NCI-H2029 treated with DMSO at 0.1 percent for 48 hours (cell line): Measurements from ENCODE around the gene ACSL1.

ENCODE experiments used
- DNase-seq: peaks from one replicate; lab custom pipeline; 2025; lab: John Stamatoyannopoulos, UW

ACSL1 gene

GRCh38 chr4:184719407-184719806 is 106.4 kb downstream of the ACSL1 start:
- DNase-seq: no peak

GRCh38 chr4:184715526-184715925 is 110.2 kb downstream of the ACSL1 start:
- no peak for DNase-seq

DNA sequence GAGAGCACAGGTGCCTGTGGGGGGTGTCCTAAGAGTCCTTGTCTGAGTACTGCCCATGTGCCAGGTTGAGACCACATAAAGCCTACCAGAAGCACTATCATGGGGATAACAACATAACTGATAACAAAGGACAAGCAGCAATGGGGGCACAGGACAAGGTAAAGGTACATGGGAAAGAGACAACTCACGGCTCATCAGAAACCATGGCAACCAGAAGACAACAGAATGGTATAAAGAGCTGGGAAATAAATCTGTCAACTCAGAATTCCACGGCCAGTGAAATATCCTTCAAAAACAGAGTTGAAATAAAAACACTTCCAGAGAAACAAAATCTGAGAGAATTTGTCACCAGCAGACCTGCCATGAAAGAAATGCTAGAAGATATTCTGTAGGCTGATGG is 111.9 kb downstream of the ACSL1 start:
- no peak for DNase-seq

DNA sequence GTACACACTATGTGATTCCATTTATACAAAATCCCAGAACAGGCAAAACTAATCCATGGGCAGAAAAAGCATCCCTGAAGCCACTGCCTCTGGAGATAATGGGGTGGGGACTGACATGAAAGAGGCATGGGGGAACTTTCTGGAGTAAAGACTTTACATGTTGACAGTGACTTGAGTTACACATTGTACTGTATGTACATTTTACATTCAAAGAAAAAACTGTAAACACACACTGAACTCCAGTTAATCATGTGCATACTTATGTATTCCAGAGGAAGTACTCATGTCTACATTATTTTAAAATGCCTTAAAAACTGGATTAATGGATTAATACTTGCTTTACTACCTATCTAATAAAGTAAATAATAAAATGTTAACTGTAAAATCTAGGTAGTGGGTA is 113.4 kb downstream of the ACSL1 start:
- no peak for DNase-seq

DNA sequence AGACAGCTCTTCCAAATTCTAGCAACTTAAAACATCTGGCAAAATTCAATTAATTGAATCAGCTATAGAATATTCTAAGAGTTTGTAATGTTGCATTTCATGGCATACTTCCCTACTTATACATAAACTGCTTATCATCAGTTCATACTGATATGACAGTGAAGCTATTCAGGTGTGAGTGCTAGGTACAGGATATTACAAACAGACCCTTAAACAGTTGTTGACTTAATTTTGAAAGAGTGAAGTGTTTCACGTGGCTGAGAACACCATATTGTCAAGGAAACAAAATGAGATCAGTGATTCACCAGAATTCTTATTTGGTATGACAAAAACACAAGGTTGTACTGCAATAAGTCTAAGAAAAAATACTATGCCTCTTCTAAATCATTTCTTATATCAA is 119.3 kb downstream of the ACSL1 start:
- DNase-seq: no peak

- DNase-seq: no peak
Observed at GRCh38 chr4:184705692-184706091, 120.1 kb downstream of the ACSL1 start.
